GM18499 (cell line): ENCODE results near the gene HDHD3.

Source experiments
- ATAC-seq: cut with Tn5 transposase; IDR thresholded peaks from one replicate; pipeline ENCODE4 v1.9.1; 2021; ENCODE audit warnings: moderate number of reproducible peaks; ENCODE audit not compliant: insufficient read depth, unreplicated experiment

HDHD3 gene

DNA sequence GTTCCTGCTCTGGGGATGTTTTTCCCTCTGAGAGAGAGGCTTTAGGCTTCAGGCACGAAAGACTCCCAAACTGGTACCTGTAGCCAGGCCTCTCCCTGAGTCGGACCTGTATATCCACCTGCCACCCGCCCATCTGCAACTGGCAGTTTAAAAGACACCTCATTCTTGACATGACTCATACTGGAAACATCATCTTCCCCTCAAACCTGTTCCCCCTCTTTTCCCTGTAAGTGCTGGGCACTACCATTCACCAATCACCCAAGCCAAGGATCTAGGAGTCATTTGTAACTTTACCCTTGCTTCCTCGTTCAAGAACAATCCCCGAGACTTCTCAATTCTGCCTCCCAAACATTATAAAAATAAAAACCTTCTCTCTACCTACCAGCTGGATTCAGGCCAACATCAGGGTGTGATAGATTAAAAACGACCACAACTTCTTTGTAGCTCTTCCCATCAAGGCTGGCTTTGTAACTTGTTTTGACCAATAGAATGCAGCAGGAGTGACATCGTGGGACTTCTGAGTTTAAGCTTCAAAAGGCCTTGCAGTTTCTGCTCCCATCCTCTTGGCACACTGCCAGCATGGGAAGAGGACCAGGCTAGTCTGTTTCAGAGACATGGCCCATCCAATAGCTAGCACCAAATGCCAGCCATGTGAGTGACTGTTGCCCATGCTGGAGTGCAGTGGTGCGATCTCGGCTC is 34.9 kb downstream of the HDHD3 start:
- ATAC-seq = no peak

DNA sequence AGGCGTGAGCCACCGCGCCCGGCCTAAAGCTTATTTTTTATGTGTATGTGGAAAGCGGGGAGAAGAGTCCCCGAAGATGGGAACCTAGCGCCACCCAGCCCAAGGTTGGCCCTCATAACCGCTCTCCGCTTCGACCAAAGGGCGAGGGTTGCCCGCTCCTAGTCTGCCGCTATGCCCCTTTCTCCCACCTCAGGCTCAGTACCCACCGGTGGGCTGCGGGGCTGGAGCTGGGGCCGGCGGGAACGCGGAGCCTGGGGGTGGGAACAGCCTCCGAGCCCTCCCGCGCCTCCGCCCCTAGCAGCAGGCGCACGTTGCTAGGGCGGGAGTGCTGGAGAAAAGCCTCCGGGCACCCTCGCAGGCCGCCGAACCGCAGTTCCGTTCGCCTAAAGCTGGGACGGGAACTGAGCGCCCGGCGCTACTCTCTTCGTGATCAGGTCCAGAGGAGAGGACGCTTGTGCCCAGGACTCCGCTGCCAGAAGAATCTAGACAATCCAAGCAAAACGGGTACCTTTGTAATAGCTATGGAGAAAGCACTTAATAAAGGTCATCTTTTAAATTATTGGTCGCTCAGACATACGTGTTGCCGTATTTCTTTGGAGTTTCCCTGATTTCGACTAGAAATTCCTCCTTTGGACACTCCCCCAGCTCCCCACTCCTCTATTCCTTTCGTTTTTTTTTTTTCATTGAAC is 36.6 kb downstream of the HDHD3 start, which contains the start of gene WDR31:
Gene WDR31 (minus strand): TSS at position 265 of the 689 bp plus-strand sequence. CDS start 8,253 bp downstream, outside the sequence.
- ATAC-seq = peak; percentile 71

DNA sequence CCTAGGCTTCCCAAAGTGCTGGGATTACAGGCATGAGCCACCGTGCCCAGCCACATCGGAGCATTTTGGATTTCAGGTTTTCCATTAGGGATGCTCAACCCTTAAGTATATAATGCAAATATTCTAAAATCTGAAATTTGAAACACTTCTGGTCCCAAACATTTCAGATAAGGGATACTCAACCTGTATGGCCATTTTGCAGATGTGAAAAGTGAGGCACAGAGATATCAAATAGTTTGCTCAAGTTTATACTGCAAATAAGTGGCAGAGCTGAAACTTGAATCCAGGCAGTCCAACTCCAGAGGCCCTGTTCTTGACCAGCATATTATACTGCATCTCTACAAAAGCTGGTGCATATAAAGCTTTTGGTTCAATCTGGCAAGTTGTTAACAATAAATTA is 39.1 kb downstream of the HDHD3 start:
- ATAC-seq = no peak

DNA sequence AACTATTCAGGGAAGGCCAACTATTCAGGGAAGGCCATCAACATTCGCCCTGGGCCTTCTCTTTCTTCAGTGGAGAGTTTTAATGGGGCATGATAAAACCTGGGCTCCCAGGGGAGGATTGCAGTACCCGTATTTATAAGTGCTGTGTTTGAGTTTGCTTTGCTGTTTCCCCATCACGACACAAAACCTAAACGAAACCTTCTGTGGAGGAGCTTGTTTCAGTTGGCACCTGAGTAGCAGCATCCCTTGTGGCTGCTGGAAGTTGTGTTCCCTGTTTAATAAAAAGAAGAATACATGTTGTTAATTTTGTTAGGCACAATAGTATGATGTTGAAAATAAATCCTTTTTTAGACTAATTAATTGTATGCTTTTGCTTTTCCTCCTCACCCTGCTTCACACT is 45.0 kb downstream of the HDHD3 start:
- no peak for ATAC-seq

DNA sequence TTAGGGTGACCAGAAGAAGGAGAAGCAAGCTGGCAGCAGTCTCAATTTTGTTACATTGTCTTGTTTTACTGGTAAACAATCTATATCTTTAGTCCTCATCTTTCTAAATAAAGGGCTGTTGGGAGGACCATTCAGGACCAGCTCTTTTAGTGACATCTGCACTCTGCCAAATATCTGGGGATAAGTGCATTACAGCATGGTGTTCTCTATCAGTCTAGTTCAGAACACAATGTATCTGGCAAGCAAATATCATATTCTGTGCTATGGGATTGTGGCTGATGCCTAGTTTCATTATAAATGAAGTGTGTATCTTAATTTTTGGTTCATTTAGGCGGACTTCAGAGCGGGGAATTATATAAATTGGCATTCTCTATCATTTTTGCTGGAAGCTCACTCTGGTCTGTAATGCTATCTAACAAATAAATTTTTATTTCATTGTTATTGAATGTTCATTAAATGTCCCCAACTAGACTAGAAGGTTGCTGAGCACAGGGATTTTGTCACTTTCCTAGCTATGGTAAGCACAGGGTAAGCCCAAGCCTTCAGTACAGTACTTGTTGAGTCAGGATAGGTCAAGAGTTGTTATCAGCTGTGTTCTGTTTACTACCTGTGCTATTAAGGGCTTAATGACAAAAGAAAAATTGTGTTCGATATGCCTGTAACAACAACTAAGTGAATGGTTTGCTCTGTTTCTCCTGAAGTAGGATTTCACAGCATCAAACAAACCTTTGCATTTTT is 48.6 kb downstream of the HDHD3 start:
- ATAC-seq = no peak

DNA sequence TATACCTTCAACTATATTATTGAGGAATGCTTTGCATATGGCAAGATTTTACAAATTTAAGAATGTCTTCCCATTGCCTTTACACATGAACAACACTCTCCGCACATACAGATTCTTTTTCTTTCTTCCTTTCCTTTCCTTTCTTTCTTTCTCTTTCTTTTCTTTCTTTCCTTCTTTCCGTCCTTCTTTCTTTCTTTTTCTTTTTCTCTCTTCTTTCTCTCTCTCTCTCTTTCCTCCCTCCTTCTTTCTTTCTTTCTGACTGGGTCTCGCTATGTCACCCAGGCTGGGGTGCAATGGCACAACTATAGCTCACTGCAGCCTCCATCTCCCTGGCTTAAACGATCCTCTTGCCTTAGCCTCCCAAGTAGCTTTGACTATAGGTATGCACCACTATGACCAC is 50.6 kb downstream of the HDHD3 start:
- ATAC-seq = no peak
